ENCODE data around the gene RAB37.

GRCh38 chr17:74695629-74696028 is 41.4 kb upstream of the RAB37 start:
- TF ChIP-seq CTCF (IDR thresholded peaks at IDR 0.05): no peak
- TF ChIP-seq POLR2A (IDR thresholded peaks at IDR 0.05): no peak

Measured in adrenal gland (tissue), 5 donors.